ENCODE measurements around the gene PRLH.

GRCh38 chr2:237536617-237537016, 29.8 kb upstream of the PRLH start:
- TF ChIP-seq MAX (IDR thresholded peaks at IDR 0.05; ENCODE audit: insufficient read depth, insufficient read length) (no peak), CTCF (IDR thresholded peaks at IDR 0.05; ENCODE audit: extremely low read depth in 1 of 2, insufficient read depth in 1 of 2, low read depth in 1 of 2, low read length in 2 of 2) (no peak), MYC (IDR thresholded peaks at IDR 0.05; ENCODE audit: low read depth, low read length) (no peak), POLR2A (IDR thresholded peaks at IDR 0.05; ENCODE audit: low read depth, low read length) (no peak), EZH2 (IDR thresholded peaks at IDR 0.05; ENCODE audit: borderline replicate concordance, low read depth, low read length, severe bottlenecking) (no peak), POLR2AphosphoS5 (IDR thresholded peaks at IDR 0.05; ENCODE audit: insufficient read depth, low read depth, low read length) (no peak), GATA2 (IDR thresholded peaks at IDR 0.05; ENCODE audit: insufficient read depth, insufficient read length, low read depth, low read length) (no peak), FOS (IDR thresholded peaks at IDR 0.05; ENCODE audit: borderline replicate concordance, insufficient read depth, low read length) (no peak), JUN (IDR thresholded peaks at IDR 0.05; ENCODE audit: borderline replicate concordance, insufficient read depth, insufficient read length, low read depth) (no peak)

Data from endothelial cell of umbilical vein (primary cell).